HepG2 (cell line): Measurements from ENCODE around the gene HBQ1. TPM values are rescaled to one million over a fixed set of nuclear protein-coding genes. Genes with fewer than 3 reads are reported as not detected.

Experiments
- FOXO1 ChIP-seq: sonication (generic); formaldehyde crosslinking; IDR thresholded peaks from 2 replicates; pipeline ENCODE4 v1.4.0; 2020; ENCODE audit warnings: missing genetic modification reagents
- HIVEP1 ChIP-seq: sonication (generic); formaldehyde crosslinking; IDR thresholded peaks from 2 replicates; pipeline ENCODE4 v1.4.0; 2020; ENCODE audit warnings: mild to moderate bottlenecking, missing genetic modification reagents
- HNF1A ChIP-seq, 2 experiments: sonication (generic) in 1 of 2; formaldehyde crosslinking in 1 of 2; IDR thresholded peaks; 2 replicates each; pipeline versions ENCODE4 v1.4.0 to v1.6.1; 2016 to 2020; ENCODE audit warnings: borderline replicate concordance in 1 of 2, low read depth in 1 of 2, mild to moderate bottlenecking in 1 of 2, missing genetic modification reagents in 1 of 2
- MED1 ChIP-seq: sonication (generic); formaldehyde crosslinking; IDR thresholded peaks from 2 replicates; pipeline ENCODE4 v1.4.0; 2020; ENCODE audit warnings: missing genetic modification reagents
- NBN ChIP-seq: fragments of 450-650 bp; conservative IDR thresholded peaks from 2 replicates; pipeline ENCODE4 v1.6.1; 2017
- TEAD3 ChIP-seq: optimal IDR thresholded peaks from 2 replicates; pipeline ENCODE3; 2016; ENCODE audit warnings: borderline replicate concordance
- TFE3 ChIP-seq: IDR thresholded peaks from 2 replicates; pipeline ENCODE4 v1.6.1; 2016
- TOPORS ChIP-seq: sonication (generic); formaldehyde crosslinking; IDR thresholded peaks from 2 replicates; pipeline ENCODE4 v1.8.0; 2023; ENCODE audit warnings: mild to moderate bottlenecking, missing genetic modification reagents
- ZBTB14 ChIP-seq: sonication (generic); formaldehyde crosslinking; IDR thresholded peaks from 2 replicates; pipeline ENCODE4 v1.4.0; 2020; ENCODE audit warnings: missing genetic modification reagents
- ZNF333 ChIP-seq: sonication (generic); formaldehyde crosslinking; IDR thresholded peaks from 2 replicates; pipeline ENCODE4 v1.4.0; 2020; ENCODE audit warnings: mild to moderate bottlenecking, missing genetic modification reagents, borderline replicate concordance
- ZNF34 ChIP-seq: sonication (generic); formaldehyde crosslinking; IDR thresholded peaks from 2 replicates; pipeline ENCODE4 v1.4.0; 2020; ENCODE audit warnings: mild to moderate bottlenecking, missing genetic modification reagents, borderline replicate concordance
- ZNF549 ChIP-seq: sonication (generic); formaldehyde crosslinking; IDR thresholded peaks from 2 replicates; pipeline ENCODE4 v1.5.0; 2020; ENCODE audit warnings: missing genetic modification reagents
- ZNF567 ChIP-seq: sonication (generic); formaldehyde crosslinking; IDR thresholded peaks from 2 replicates; pipeline ENCODE4 v1.8.1; 2023; ENCODE audit warnings: mild to moderate bottlenecking, missing genetic modification reagents, borderline replicate concordance
- ZNF761 ChIP-seq: sonication (generic); formaldehyde crosslinking; conservative IDR thresholded peaks from 2 replicates; pipeline ENCODE4 v1.4.0; 2020; ENCODE audit warnings: mild to moderate bottlenecking, missing genetic modification reagents
- ZNF776 ChIP-seq: sonication (generic); formaldehyde crosslinking; IDR thresholded peaks from 2 replicates; pipeline ENCODE4 v1.4.0; 2020; ENCODE audit warnings: mild to moderate bottlenecking, missing genetic modification reagents
- polyA plus RNA-seq, 8 experiments: library from polyadenylated mRNA; depleted of rRNA in 3 of 8; stranded (reverse) in 7 of 8; unstranded in 1 of 8; fragments of >200 nt; fragmentation: Illumina TruSeq in 4 of 8; extraction: Trizol in 4 of 8; gene quantifications; 2 replicates each; pipeline versions ENCODE4 v1.2.1 to v1.2.3, GENCODE V29; 2011 to 2016; ENCODE audit warnings: low read depth in 4 of 8, missing spikeins in 1 of 8, mixed read lengths in 1 of 8; ENCODE audit not compliant: insufficient read depth in 1 of 8
- total RNA-seq, 5 experiments: library from RNA; depleted of rRNA; stranded (reverse); fragments of >200 nt; fragmentation: Illumina TruSeq; extraction: Trizol; gene quantifications; 2 replicates each; pipeline ENCODE4 v1.2.3, GENCODE V29; 2016; ENCODE audit warnings: low read depth in 1 of 5
- TF ChIP-seq, protein P1 (sequence below): sonication (generic); formaldehyde crosslinking; conservative IDR thresholded peaks from 2 replicates; pipeline ENCODE4 v1.4.0; 2020; ENCODE audit warnings: missing genetic modification reagents
- TF ChIP-seq, protein P2 (sequence below): sonication (generic); formaldehyde crosslinking; IDR thresholded peaks from 2 replicates; pipeline ENCODE4 v1.4.0; 2020; ENCODE audit warnings: missing genetic modification reagents, borderline replicate concordance

HBQ1 gene
- total and polyA plus RNA-seq, 2 of the 13 experiments (the other 11 are each of a cell fraction or from before 2014, with no cell fraction given): 4.9 to 7.4 TPM

- TF ChIP-seq, protein P1, sequence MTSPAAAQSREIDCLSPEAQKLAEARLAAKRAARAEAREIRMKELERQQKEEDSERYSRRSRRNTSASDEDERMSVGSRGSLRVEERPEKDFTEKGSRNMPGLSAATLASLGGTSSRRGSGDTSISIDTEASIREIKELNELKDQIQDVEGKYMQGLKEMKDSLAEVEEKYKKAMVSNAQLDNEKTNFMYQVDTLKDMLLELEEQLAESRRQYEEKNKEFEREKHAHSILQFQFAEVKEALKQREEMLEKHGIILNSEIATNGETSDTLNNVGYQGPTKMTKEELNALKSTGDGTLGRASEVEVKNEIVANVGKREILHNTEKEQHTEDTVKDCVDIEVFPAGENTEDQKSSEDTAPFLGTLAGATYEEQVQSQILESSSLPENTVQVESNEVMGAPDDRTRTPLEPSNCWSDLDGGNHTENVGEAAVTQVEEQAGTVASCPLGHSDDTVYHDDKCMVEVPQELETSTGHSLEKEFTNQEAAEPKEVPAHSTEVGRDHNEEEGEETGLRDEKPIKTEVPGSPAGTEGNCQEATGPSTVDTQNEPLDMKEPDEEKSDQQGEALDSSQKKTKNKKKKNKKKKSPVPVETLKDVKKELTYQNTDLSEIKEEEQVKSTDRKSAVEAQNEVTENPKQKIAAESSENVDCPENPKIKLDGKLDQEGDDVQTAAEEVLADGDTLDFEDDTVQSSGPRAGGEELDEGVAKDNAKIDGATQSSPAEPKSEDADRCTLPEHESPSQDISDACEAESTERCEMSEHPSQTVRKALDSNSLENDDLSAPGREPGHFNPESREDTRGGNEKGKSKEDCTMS (CRISPR knock-in tag): no peak
- TF ChIP-seq ZBTB14 (CRISPR knock-in tag) (peak; percentile 81), NBN (no peak), ZNF333 (CRISPR knock-in tag) (peak; percentile 99), FOXO1 (CRISPR knock-in tag) (peak; percentile 69), ZNF567 (CRISPR knock-in tag) (peak; percentile 43; the same call in 1 of the 2 replicates), TEAD3 (peak; percentile 69), ZNF549 (0 out of 2 replicates have a peak, but pooled peaks have one; percentile 41), TOPORS (CRISPR knock-in tag) (peak; percentile 99), HIVEP1 (CRISPR knock-in tag) (peak; percentile 92), ZNF776 (peak; percentile 100), ZNF761 (CRISPR knock-in tag) (peak; percentile 98), ZNF34 (peak; percentile 95), MED1 (peak; percentile 77), TFE3 (peak; percentile 73), HNF1A (IDR thresholded peaks at IDR 0.05; ENCODE audit: low read depth) (no peak), HNF1A (CRISPR knock-in tag; IDR thresholded peaks at IDR 0.05; ENCODE audit: borderline replicate concordance) (peak; percentile 81; the same call in 1 of the 2 replicates)
- TF ChIP-seq, protein P2, sequence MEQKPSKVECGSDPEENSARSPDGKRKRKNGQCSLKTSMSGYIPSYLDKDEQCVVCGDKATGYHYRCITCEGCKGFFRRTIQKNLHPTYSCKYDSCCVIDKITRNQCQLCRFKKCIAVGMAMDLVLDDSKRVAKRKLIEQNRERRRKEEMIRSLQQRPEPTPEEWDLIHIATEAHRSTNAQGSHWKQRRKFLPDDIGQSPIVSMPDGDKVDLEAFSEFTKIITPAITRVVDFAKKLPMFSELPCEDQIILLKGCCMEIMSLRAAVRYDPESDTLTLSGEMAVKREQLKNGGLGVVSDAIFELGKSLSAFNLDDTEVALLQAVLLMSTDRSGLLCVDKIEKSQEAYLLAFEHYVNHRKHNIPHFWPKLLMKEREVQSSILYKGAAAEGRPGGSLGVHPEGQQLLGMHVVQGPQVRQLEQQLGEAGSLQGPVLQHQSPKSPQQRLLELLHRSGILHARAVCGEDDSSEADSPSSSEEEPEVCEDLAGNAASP: peak; percentile 83
Observed at GRCh38 chr16:180681-181564, 664 bp downstream of the HBQ1 start (continued).
